Common myeloid progenitor, CD34-positive (primary cell): ENCODE data around the gene SPSB4.

Experiments used
- CTCF ChIA-PET: fragments of 350-600 bp; sonication (Branson Sonifier 250); formaldehyde crosslinking; loops from one replicate; lab custom pipeline; 2021; ENCODE audit warnings: antibody characterized with exemption; lab: Charles Lee
- POLR2A ChIA-PET: fragments of 350-600 bp; sonication (Branson Sonifier 250); formaldehyde crosslinking; loops from one replicate; lab custom pipeline; 2021; ENCODE audit warnings: antibody characterized with exemption; lab: Charles Lee
- DNase-seq, 3 donors: peaks; one replicate each; pipeline versions ENCODE4 v3.0.0 to v3.0.0-alpha.2; 2013
- H3K27ac ChIP-seq, 2 experiments: 1 replicate in 1 of 2; 2 replicates in 1 of 2; pipeline ENCODE4 v1.7.0; 2013; ENCODE audit warnings: inconsistent platforms in 2 of 2, low read length in 2 of 2, mild to moderate bottlenecking in 2 of 2, low read depth in 1 of 2, moderate library complexity in 1 of 2; ENCODE audit not compliant: severe bottlenecking in 2 of 2, insufficient read depth in 1 of 2, poor library complexity in 1 of 2
- H3K27me3 ChIP-seq, 5 experiments: replicated peaks in 2 of 5; 1 replicate in 3 of 5; 2 replicates in 2 of 5; pipeline versions ENCODE4 v1.6.1 to v1.7.0; 2013; ENCODE audit warnings: low read length in 4 of 5, mild to moderate bottlenecking in 2 of 5, moderate library complexity in 2 of 5, inconsistent platforms in 1 of 5; ENCODE audit not compliant: insufficient read depth in 5 of 5, control insufficient read depth in 4 of 5
- H3K36me3 ChIP-seq, 4 experiments: 1 replicate in 2 of 4; 2 replicates in 2 of 4; pipeline versions ENCODE4 v1.6.1 to v1.7.0; 2013; ENCODE audit warnings: low read length in 3 of 4, control low read depth in 1 of 4, mild to moderate bottlenecking in 1 of 4; ENCODE audit not compliant: control insufficient read depth in 4 of 4, insufficient read depth in 4 of 4
- H3K4me1 ChIP-seq, 4 experiments: 1 replicate in 3 of 4; 2 replicates in 1 of 4; pipeline versions ENCODE4 v1.6.1 to v1.7.1; 2013; ENCODE audit warnings: low read length in 3 of 4, mild to moderate bottlenecking in 3 of 4, control low read depth in 1 of 4, inconsistent platforms in 1 of 4, moderate library complexity in 1 of 4; ENCODE audit not compliant: control insufficient read depth in 4 of 4, insufficient read depth in 4 of 4; ENCODE audit errors: control extremely low read depth in 1 of 4
- H3K4me3 ChIP-seq, 7 experiments: 1 replicate in 4 of 7; 2 replicates in 3 of 7; pipeline versions ENCODE4 v1.5.1 to v1.7.0; 2013; ENCODE audit warnings: mild to moderate bottlenecking in 7 of 7, low read length in 6 of 7, moderate library complexity in 6 of 7, inconsistent platforms in 2 of 7, low read depth in 2 of 7, control low read depth in 1 of 7; ENCODE audit not compliant: insufficient read depth in 4 of 7, control insufficient read depth in 1 of 7; ENCODE audit errors: extremely low read depth in 1 of 7
- H3K9me3 ChIP-seq, 5 experiments: 1 replicate in 4 of 5; 2 replicates in 1 of 5; pipeline versions ENCODE4 v1.6.1 to v1.7.1; 2013; ENCODE audit warnings: low read length in 4 of 5, mild to moderate bottlenecking in 2 of 5, inconsistent platforms in 1 of 5, low read depth in 1 of 5, moderate library complexity in 1 of 5; ENCODE audit not compliant: control insufficient read depth in 4 of 5, insufficient read depth in 2 of 5; ENCODE audit errors: control extremely low read depth in 1 of 5
- WGBS: methylation state at CpG from one replicate; pipeline ENCODE4 v1.1.5; 2013; ENCODE audit not compliant: insufficient coverage; 5-methylcytosine and 5-hydroxymethylcytosine counted together

The SPSB4 gene

GRCh38 chr3:141086188-141086587, 35.0 kb downstream of the SPSB4 start:
- ChIA-PET CTCF (interaction anchor here (1.1 to 1.5 kb wide), 3 partner anchors 9 to 185 kb away, joined by 3 to 6 read pairs (median 3); no protein-coding TSS in a partner anchor), POLR2A (no interaction called here)
- no peaks in the 10 kb centered on the region for H3K36me3 ChIP-seq
- H3K4me1 ChIP-seq: peaks cover 0 to 7% (median 2%) of the 10 kb centered on the region in 4 experiments
- H3K27ac ChIP-seq: no peak overlapping the region
- H3K27me3 ChIP-seq: no peaks in the 10 kb centered on the region
- 100% methylated on average over 1 of the region's 1 CpG for WGBS
- DNase-seq: no peak
- no peak overlapping the region for H3K4me3 ChIP-seq
- no peaks in the 10 kb centered on the region for H3K9me3 ChIP-seq

- CTCF ChIA-PET: interaction anchor here (0.9 to 1.5 kb wide), 4 partner anchors 10 to 186 kb away, joined by 3 read pairs; no protein-coding TSS in a partner anchor
- POLR2A ChIA-PET: no interaction called here
- DNase-seq: peak in 2 of 3 donors; percentile 19 to 31
These were observed 36.1 kb downstream of the SPSB4 start for GRCh38 chr3:141087076-141087777.

GRCh38 chr3:141087778-141088130, 36.6 kb downstream of the SPSB4 start:
- no peak overlapping the region for H3K27ac ChIP-seq
- H3K36me3 ChIP-seq: no peaks in the 10 kb centered on the region
- H3K27me3 ChIP-seq: no peaks in the 10 kb centered on the region
- no peak for DNase-seq
- no peak overlapping the region for H3K4me3 ChIP-seq
- CTCF ChIA-PET: interaction anchor here (0.9 to 1.1 kb wide), 2 partner anchors 11 to 16 kb away, joined by 3 read pairs; no protein-coding TSS in a partner anchor
- H3K9me3 ChIP-seq: no peaks in the 10 kb centered on the region
- POLR2A ChIA-PET: no interaction called here
- peaks cover 0 to 7% (median 2%) of the 10 kb centered on the region in 4 experiments for H3K4me1 ChIP-seq
- 95% methylated on average over 6 of the region's 6 CpGs for WGBS

More at GRCh38 chr3:141087076-141087777, 36.1 kb downstream of the SPSB4 start:
- no peaks in the 10 kb centered on the region for H3K9me3 ChIP-seq
- no peak overlapping the region for H3K27ac ChIP-seq
- peaks cover 0 to 7% (median 2%) of the 10 kb centered on the region in 4 experiments for H3K4me1 ChIP-seq
- no peaks in the 10 kb centered on the region for H3K27me3 ChIP-seq
- no peaks in the 10 kb centered on the region for H3K36me3 ChIP-seq
- no peak overlapping the region for H3K4me3 ChIP-seq
- 84% methylated on average over 5 of the region's 8 CpGs for WGBS

- H3K27me3 ChIP-seq: peaks cover 0 to 3% (median 0%) of the 10 kb centered on the region in 5 experiments
- H3K36me3 ChIP-seq: no peaks in the 10 kb centered on the region
- DNase-seq: no peak
- no peaks in the 10 kb centered on the region for H3K9me3 ChIP-seq
- H3K27ac ChIP-seq: no peak overlapping the region
- CTCF ChIA-PET: no interaction called here
- no peak overlapping the region for H3K4me3 ChIP-seq
- POLR2A ChIA-PET: no interaction called here
- H3K4me1 ChIP-seq: peaks cover 0 to 7% (median 2%) of the 10 kb centered on the region in 4 experiments
- 82% methylated on average over 2 of the region's 3 CpGs for whole genome bisulfite sequencing
These were observed 38.4 kb downstream of the SPSB4 start for GRCh38 chr3:141089339-141090152.

- Histone ChIP-seq H3K4me1 (peaks cover 0 to 7% (median 2%) of the 10 kb centered on the region in 4 experiments), H3K36me3 (no peaks in the 10 kb centered on the region), H3K9me3 (no peaks in the 10 kb centered on the region), H3K27ac (no peak overlapping the region), H3K4me3 (no peak overlapping the region), H3K27me3 (peaks cover 0 to 3% (median 0%) of the 10 kb centered on the region in 5 experiments)
- no peak for DNase-seq
- ChIA-PET POLR2A (no interaction called here), CTCF (no interaction called here)
- WGBS: 98% methylated on average over 4 of the region's 4 CpGs
These were observed 40.3 kb downstream of the SPSB4 start for GRCh38 chr3:141091426-141091825.

GRCh38 chr3:141092663-141093062, 41.5 kb downstream of the SPSB4 start:
- Histone ChIP-seq H3K27me3 (peaks cover 0 to 3% (median 0%) of the 10 kb centered on the region in 5 experiments), H3K4me1 (no peaks in the 10 kb centered on the region), H3K4me3 (no peak overlapping the region), H3K9me3 (no peaks in the 10 kb centered on the region), H3K36me3 (no peaks in the 10 kb centered on the region), H3K27ac (no peak overlapping the region)
- 95% methylated on average over 6 of the region's 6 CpGs for WGBS
- ChIA-PET POLR2A (no interaction called here), CTCF (no interaction called here)
- no peak for DNase-seq

GRCh38 chr3:141093397-141093796, 42.2 kb downstream of the SPSB4 start:
- no peaks in the 10 kb centered on the region for H3K4me1 ChIP-seq
- H3K4me3 ChIP-seq: no peak overlapping the region
- ChIA-PET CTCF (no interaction called here), POLR2A (no interaction called here)
- WGBS: 98% methylated on average over 5 of the region's 5 CpGs
- H3K27ac ChIP-seq: no peak overlapping the region
- no peaks in the 10 kb centered on the region for H3K36me3 ChIP-seq
- H3K27me3 ChIP-seq: peaks cover 0 to 3% (median 0%) of the 10 kb centered on the region in 5 experiments
- no peak for DNase-seq
- no peaks in the 10 kb centered on the region for H3K9me3 ChIP-seq
